ENCODE results near the gene YIPF2.

The YIPF2 gene

DNA sequence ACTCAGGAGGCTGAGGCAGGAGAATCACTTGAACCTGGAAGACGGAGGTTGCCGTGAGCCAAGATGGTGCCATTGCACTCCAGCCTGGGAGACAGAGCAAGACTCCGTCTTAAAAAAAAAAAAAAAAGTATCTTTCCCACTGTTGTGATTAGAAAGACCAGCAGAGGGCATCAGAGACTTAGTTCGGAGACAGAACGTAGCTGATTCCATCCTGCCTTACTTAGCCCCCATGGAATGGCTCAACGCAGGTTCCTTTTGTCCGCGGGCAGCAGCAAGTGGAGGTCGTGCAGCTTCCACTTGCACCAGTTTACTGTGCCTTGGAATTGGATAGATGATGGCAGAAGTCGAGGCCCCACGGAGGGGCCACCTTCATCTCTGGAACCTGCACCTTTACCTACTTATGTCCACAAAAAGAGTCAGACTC lies 8.2 kb upstream of the YIPF2 start:
- peak; percentile 69 for DNase-seq

DNA sequence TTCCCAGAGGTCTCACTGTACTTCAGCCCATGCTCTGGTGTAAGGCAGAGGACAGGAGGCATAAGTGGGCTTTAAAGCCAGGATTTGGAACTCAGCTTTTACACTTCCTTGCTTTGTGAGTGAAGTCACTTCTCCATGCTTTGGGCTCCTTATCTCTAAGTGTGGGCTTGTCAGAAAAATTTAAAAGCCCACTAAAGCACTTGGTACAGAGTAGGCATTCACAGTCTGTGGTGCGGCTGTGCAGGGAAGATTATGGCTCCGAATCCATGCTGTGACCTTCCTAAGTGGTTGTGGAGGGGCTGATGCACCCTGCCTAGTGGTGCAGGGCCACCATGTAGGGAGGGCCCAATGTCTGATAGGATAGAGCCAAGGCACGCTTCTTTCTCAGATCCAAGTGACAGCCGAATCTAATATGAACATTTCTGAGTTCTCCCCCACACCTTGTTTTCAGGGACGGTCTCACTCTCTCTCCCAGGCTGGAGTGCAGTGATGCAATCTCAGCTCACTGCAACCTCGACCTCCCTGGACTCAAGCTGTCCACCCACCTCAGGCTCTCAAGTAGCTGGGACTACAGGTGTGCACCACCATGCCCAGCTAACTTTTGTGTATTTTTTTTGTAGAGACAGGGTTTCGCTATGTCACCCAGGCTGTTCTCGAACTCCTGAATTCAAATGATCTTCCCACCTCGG lies 7.1 kb upstream of the YIPF2 start:
- DNase-seq: no peak

DNA sequence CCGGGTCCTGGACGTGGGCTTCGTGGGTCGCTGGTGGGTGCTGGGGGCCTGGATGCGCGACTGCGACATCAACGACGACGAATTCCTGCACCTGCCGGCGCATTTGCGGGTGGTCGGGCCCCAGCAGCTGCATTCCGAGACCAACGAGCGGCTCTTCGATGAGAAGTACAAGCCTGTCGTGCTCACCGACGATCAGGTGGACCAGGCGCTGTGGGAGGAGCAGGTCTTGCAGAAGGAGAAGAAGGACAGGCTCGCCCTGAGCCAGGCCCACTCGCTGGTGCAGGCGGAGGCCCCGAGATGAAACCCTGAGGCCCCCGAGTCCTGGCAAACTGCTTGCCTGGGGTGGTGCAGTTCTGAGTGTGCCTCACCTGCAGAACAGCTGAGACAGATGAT lies 959 bp upstream of the YIPF2 start:
- no peak for DNase-seq

- peak; percentile 11 for DNase-seq
Measured at GRCh38 chr19:10927730-10928562, 493 bp downstream of the YIPF2 start.

DNA sequence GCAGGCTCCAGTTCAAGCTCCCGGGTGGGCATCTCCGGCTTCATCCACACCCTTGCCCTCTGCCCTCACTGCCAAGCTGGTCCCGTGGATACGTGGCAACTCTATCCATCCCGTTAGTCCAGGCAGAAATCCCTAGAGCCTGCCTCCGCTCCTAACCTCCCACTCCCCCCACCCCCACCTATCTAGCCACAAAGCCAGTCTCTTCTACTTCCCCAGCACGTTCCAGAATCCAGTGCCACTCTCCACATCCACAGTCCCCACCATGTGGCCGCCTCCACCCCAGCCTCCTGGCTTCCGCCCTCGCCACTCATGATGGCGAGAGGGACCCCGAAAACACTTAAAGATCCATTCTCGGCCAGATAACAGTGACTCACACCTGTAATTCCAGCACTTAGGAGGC lies 3.8 kb downstream of the YIPF2 start:
- DNase-seq: no peak

DNA sequence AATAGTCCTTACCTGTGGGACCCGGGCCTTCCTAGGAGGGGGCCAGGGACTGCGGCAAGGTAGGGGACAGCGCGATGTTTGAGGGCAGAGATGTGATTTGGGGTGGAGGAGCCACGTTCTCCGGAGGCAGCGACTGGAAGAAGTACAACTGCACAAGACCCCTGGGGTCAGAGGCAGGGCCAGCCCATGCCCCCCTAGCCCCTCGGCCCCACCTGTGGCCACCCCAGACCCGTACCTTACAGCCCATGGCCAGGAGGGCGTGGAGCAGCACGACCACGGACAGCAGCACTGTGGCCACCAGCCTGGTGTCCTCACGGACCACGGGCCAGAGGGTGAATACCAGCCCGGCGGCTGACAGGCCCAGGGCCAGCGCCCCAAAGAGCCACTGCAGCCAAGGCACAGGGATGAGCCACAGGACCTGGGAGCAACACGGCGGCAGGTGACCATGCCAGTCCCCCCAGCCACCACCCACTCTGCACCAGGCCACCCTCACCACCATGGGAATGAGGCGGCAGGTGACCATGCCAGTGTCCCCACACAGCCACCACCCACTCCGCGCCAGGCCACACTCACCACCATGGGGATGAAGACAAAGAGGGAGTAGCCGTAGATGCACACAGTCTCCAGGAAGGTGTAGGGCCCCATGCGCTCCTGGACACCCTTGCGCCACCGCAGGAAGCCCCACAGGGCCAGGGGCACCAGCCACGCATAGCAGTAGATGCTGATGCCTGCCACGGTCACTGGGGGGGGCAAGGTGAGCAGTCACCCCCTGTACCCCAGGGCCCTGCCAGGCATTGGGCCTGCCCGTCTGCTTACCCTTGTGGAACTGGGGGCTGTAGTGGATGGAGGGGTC lies 5.0 kb downstream of the YIPF2 start:
- DNase-seq: no peak

- no peak for DNase-seq
Measured at GRCh38 chr19:10922638-10923014, 5.8 kb downstream of the YIPF2 start.

DNA sequence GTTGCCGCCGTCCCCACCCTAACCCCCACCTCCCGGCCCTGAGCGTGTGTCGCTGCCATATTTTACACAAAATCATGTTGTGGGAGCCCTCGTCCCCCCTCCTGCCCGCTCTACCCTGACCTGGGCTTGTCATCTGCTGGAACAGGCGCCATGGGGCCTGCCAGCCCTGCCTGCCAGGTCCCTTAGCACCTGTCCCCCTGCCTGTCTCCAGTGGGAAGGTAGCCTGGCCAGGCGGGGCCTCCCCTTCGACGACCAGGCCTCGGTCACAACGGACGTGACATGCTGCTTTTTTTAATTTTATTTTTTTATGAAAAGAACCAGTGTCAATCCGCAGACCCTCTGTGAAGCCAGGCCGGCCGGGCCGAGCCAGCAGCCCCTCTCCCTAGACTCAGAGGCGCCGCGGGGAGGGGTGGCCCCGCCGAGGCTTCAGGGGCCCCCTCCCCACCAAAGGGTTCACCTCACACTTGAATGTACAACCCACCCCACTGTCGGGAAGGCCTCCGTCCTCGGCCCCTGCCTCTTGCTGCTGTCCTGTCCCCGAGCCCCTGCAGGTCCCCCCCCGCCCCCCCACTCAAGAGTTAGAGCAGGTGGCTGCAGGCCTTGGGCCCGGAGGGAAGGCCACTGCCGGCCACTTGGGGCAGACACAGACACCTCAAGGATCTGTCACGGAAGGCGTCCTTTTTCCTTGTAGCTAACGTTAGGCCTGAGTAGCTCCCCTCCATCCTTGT lies 6.4 kb downstream of the YIPF2 start:
- no peak for DNase-seq

DNA sequence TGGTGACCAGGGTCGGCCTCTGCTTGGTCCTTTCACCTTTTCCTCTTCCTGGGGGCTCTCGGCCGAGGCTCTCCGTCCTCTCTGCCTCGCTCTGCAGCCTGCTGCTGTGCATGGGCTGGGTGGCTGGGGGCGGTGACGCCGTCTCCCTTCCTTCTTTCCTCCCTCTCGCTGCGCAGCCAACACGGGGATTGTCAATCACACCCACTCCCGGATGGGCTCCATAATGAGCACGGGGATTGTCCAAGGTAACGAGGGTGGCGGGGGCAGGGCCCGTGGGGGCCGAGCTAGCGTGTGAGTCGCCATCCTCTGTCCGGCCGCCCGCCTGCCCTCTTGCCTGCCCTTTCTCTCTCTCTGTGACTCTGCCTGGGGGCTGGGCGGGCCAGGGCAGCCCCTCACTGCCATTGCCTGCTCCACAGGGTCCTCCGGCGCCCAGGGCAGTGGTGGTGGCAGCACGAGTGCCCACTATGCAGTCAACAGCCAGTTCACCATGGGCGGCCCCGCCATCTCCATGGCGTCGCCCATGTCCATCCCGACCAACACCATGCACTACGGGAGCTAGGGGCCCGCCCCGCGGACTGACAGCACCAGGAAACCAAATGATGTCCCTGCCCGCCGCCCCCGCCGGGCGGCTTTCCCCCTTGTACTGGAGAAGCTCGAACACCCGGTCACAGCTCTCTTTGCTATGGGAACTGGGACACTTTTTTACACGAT lies 7.1 kb downstream of the YIPF2 start:
- DNase-seq: no peak

DNA sequence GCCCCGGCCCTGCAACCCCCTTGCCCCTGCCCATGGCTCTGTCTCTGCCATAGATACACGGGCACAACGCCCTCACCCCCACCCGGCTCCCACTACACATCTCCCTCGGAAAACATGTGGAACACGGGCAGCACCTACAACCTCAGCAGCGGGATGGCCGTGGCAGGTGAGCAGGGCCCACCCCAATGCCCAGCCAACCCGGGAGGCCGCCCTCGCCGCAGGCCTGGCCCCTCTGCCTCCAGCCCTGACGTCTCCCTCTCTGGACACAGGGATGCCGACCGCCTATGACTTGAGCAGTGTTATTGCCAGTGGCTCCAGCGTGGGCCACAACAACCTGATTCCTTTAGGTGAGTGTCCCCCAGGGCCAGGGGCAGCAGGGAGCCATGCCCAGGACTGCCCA lies 7.7 kb downstream of the YIPF2 start:
- no peak for DNase-seq

GRCh38 chr19:10920288-10920655 lies 8.2 kb downstream of the YIPF2 start:
- no peak for DNase-seq

GRCh38 chr19:10919352-10920287 lies 8.8 kb downstream of the YIPF2 start:
- DNase-seq: no peak

DNA sequence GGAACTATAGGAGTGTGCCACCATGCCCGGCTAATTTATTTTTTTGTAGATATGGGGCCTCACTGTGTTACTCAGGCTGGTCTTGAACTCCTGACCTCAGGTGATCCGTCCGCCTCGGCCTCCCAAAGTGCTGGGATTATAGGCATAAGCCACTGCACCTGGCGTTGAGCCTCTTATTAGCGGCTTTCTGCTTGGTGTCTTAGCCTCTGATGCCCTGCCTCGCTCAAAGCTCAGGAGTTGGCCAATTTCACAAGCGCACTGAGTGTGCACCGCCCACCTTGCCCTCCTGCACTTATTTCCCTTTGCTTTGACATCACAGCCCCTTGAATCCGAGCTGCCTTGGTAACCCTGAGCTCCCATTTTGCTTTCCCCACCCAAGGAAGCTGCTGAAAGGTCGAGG lies 10.1 kb downstream of the YIPF2 start:
- DNase-seq: no peak

DNA sequence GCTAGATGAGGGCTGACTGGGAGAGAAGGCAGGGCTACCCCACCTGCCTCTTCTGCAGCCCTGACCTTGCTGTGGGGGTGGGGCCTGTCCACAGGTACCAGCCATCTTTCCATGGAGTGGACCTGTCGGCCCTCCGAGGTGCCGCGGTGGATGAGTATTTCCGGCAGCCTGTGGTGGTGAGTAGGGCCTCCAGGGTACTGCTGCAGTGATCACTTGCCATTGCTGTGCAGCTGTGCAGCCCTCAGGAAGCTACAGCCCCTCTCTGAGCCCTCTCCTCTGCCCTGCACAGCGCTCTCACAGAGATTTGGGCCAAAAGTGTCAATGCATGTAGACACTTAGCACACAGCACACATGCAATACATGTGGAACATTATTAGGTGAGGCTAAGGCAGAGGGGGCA lies 11.8 kb downstream of the YIPF2 start:
- DNase-seq: no peak

GRCh38 chr19:10915130-10916091 lies 13.0 kb downstream of the YIPF2 start:
- no peak for DNase-seq

DNA sequence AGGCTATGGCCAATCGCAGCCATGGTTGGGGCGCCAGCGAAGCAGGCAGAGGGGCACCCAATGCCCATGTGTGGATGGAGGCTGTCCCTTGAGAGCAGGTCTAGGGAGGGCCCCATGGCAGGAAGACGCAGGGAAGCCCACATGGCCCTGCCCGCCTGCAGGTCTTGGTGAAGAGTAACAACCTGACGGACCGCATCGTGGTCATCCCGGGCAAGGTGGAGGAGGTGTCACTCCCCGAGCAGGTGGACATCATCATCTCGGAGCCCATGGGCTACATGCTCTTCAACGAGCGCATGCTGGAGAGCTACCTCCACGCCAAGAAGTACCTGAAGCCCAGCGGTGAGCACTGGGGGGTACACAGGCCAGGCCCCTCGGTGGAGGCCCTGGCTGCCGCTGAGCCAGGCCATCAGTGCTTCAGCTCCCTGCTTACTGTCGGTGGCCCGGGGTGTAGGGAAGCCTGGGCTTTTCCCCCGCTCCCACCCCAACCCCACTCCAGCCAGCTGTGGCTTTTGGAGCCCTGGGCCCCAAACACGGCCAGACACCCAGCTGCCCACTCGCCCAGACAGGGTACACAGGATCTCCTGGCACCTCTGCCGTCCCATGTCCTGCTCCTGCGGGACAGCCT lies 14.6 kb downstream of the YIPF2 start:
- DNase-seq: no peak

GRCh38 chr19:10912619-10913018 lies 15.8 kb downstream of the YIPF2 start:
- DNase-seq: no peak

DNA sequence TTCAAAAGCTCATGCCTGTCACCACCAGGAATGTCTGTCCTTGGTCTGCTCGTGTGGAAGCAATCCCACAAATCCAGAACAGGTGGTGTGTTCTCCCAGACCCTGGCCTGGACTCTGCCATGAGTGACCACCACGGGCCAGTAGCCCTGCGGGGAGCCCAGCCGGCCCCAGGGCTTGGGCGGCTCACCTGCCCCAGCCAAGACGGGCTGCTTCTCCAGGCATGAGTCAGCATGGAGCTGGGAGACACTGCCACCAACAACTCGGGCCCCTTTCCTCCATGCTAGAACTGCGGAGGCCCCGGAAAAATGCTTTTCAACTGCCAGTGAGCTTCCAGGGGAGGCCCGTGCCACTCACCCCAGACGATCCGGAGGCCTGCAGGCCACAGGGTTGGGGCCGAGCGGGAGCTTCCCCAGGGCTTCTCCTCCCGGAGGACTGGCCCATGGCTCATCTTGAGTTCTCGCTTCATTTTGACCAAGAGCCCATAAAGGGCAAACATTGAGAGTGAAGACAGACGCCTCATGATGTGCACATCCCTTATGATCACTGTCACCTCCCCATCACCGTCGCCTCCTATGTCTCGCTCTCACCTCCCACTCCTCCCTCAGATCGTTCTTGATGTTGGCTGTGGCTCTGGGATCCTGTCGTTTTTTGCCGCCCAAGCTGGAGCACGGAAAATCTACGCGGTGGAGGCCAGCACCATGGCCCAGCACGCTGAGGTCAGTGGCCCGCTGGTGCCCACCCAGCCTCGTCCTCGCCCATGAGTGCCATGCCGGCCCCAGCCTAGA lies 16.7 kb downstream of the YIPF2 start:
- DNase-seq: no peak

All from CD4-positive, alpha-beta T cell treated with Interleukin-17A for 1 hour (primary cell).